Epithelial cell of esophagus (primary cell): Measurements from ENCODE around the gene SNX22.

Experiments used
- DNase-seq: peaks from one replicate; pipeline ENCODE4 v3.0.0; 2010; ENCODE audit warnings: low read depth
- H3K4me3 ChIP-seq: 2 replicates; pipeline ENCODE4 v1.5.1; 2011; ENCODE audit warnings: mild to moderate bottlenecking, low read length, control low read depth
- TF ChIP-seq, protein P1 (sequence below): IDR thresholded peaks from 2 replicates; pipeline ENCODE4 v1.5.1; 2011; ENCODE audit warnings: low read depth, mild to moderate bottlenecking, low read length, control low read depth, inconsistent platforms; ENCODE audit not compliant: insufficient read depth; ENCODE audit errors: missing control alignments

Gene SNX22

GRCh38 chr15:64144192-64144564 lies 7.4 kb upstream of the SNX22 start:
- TF ChIP-seq, protein P1, sequence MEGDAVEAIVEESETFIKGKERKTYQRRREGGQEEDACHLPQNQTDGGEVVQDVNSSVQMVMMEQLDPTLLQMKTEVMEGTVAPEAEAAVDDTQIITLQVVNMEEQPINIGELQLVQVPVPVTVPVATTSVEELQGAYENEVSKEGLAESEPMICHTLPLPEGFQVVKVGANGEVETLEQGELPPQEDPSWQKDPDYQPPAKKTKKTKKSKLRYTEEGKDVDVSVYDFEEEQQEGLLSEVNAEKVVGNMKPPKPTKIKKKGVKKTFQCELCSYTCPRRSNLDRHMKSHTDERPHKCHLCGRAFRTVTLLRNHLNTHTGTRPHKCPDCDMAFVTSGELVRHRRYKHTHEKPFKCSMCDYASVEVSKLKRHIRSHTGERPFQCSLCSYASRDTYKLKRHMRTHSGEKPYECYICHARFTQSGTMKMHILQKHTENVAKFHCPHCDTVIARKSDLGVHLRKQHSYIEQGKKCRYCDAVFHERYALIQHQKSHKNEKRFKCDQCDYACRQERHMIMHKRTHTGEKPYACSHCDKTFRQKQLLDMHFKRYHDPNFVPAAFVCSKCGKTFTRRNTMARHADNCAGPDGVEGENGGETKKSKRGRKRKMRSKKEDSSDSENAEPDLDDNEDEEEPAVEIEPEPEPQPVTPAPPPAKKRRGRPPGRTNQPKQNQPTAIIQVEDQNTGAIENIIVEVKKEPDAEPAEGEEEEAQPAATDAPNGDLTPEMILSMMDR, result no peak
- no peak for DNase-seq
- no peak overlapping the region for H3K4me3 ChIP-seq

DNA sequence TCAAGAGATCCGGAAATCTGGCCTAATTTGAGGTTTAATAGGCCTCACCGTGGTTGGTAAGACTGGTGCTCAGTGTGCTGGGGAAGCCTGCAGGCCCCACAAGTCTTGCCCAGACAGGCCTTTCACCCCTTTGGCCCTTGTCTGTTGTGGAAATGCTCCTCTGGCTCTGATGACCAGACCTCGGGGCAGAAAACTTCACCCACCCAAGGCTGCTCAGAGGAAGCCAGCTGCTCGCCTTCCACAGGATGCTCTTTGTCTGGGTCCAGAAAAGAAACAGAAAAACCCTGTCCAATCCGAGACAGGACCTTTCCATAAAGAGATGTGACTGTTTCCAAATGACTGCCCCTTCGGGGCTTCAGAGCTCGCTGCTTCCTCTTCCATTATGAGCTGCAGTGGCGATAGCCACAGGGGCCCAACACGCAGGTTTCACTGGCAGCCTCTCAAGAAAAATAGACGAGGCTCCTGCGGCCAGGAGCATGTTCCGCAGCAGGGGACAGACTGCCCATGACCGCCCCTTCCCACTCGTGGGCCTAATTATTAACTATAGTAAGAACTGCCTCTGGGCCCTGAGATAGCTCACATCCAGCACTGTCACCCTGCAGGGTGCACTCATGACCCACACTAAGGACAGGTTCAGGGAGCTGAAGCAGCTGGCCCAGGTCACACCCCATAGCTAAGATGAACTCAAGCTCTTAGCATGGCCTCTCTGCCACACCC lies 6.8 kb upstream of the SNX22 start:
- TF ChIP-seq, protein P1, result no peak
- no peak overlapping the region for H3K4me3 ChIP-seq
- no peak for DNase-seq

GRCh38 chr15:64146041-64146440 lies 5.5 kb upstream of the SNX22 start:
- DNase-seq, result no peak
- TF ChIP-seq, protein P1, result no peak
- no peak overlapping the region for H3K4me3 ChIP-seq

GRCh38 chr15:64146520-64146884 lies 5.0 kb upstream of the SNX22 start:
- TF ChIP-seq, protein P1, result no peak
- no peak overlapping the region for H3K4me3 ChIP-seq
- DNase-seq, result no peak

- no peak for DNase-seq
- no peak overlapping the region for H3K4me3 ChIP-seq
- TF ChIP-seq, protein P1, result no peak
Measured at GRCh38 chr15:64146885-64147681, 4.4 kb upstream of the SNX22 start.

- H3K4me3 ChIP-seq, result no peak overlapping the region
- TF ChIP-seq, protein P1, result no peak
- DNase-seq, result no peak
Measured at GRCh38 chr15:64148168-64148567, 3.4 kb upstream of the SNX22 start.
